HCT116 (cell line): ENCODE data around the gene TMEM109. TPM values are rescaled to one million over a fixed set of nuclear protein-coding genes. Genes with fewer than 3 reads are reported as not detected.

ENCODE experiments used
- ATAC-seq: fragments of 200-7000 bp; cut with Tn5 transposase; 2 replicates; pipeline ENCODE4 v1.9.1; 2020; ENCODE audit warnings: mild to moderate bottlenecking, moderate library complexity
- BruUV-seq: library from RNA; stranded (reverse); fragments of 400-500 nt; replicated peaks from 2 replicates; lab custom pipeline; 2021; lab: Mats Ljungman, UMichigan
- CTCF ChIA-PET: fragments of 300-600 bp; sonication (Branson Sonifier 250); formaldehyde crosslinking; loops from one replicate; lab custom pipeline; 2021; ENCODE audit warnings: antibody characterized with exemption; lab: Charles Lee
- POLR2A ChIA-PET: fragments of 300-600, 350-600 bp; sonication (Branson Sonifier 250); formaldehyde crosslinking; loops from one replicate; lab custom pipeline; 2021; ENCODE audit warnings: antibody characterized with exemption; lab: Charles Lee
- RAD21 ChIA-PET, 2 experiments: fragments of 300-600 bp; sonication (Branson Sonifier 250); formaldehyde crosslinking; loops; one replicate each; lab custom pipeline; 2023; ENCODE audit warnings: low total read pairs in 2 of 2; ENCODE audit not compliant: uncharacterized antibody in 2 of 2, unreplicated experiment in 2 of 2, low non-redundant PET in 1 of 2; lab: Charles Lee
- DNase-seq: peaks from one replicate; pipeline ENCODE4 v3.0.0-alpha.2; 2010; ENCODE audit warnings: low read depth, low spot score
- H2AFZ ChIP-seq: fragments of 200-600 bp; shearing (Covaris generic), sonication (generic); 2 replicates; pipeline ENCODE4 v1.6.1; 2017; ENCODE audit warnings: low read depth, mixed run types, mixed read lengths, antibody characterized with exemption, low read length; ENCODE audit not compliant: poor library complexity, severe bottlenecking
- H3K27ac ChIP-seq: 2 replicates; pipeline ENCODE4 v1.5.1; 2012; ENCODE audit warnings: low read depth, low read length
- H3K27me3 ChIP-seq: fragments of 200-600 bp; sonication (generic); 2 replicates; pipeline ENCODE4 v1.6.1; 2016; ENCODE audit warnings: mixed run types, low read length, mixed read lengths; ENCODE audit not compliant: insufficient read depth
- H3K36me3 ChIP-seq, 2 experiments: fragments of 200-500 bp in 1 of 2; fragments of 200-600 bp in 1 of 2; sonication (Bioruptor generic) in 1 of 2; sonication (generic) in 1 of 2; 2 replicates each; pipeline versions ENCODE4 v1.5.1 to v1.6.1; 2014 to 2016; ENCODE audit warnings: low read length in 2 of 2, inconsistent platforms in 1 of 2, mixed read lengths in 1 of 2, mixed run types in 1 of 2; ENCODE audit not compliant: insufficient read depth in 2 of 2, control insufficient read depth in 1 of 2
- H3K4me1 ChIP-seq, 2 experiments: fragments of 200-600 bp in 1 of 2; sonication (generic) in 1 of 2; 2 replicates each; pipeline versions ENCODE4 v1.5.1 to v1.6.1; 2012 to 2017; ENCODE audit warnings: low read length in 2 of 2, inconsistent platforms in 1 of 2, mild to moderate bottlenecking in 1 of 2, mixed read lengths in 1 of 2, mixed run types in 1 of 2, moderate library complexity in 1 of 2; ENCODE audit not compliant: insufficient read depth in 2 of 2, control insufficient read depth in 1 of 2
- H3K4me2 ChIP-seq: fragments of 200-600 bp; sonication (generic); 2 replicates; pipeline ENCODE4 v1.6.1; 2017; ENCODE audit warnings: mixed run types, low read length, mixed read lengths
- H3K4me3 ChIP-seq, 2 experiments: fragments of 200-600 bp in 1 of 2; sonication (generic) in 1 of 2; replicated peaks in 1 of 2; 2 replicates each; pipeline ENCODE4 v1.5.1; 2011 to 2016; ENCODE audit warnings: low read length in 2 of 2, control low read depth in 1 of 2, low read depth in 1 of 2, mild to moderate bottlenecking in 1 of 2, mixed read lengths in 1 of 2, mixed run types in 1 of 2
- H3K79me2 ChIP-seq: fragments of 200-600 bp; sonication (generic); 2 replicates; pipeline ENCODE4 v1.6.1; 2017; ENCODE audit warnings: mild to moderate bottlenecking, mixed run types, low read length, moderate library complexity, mixed read lengths; ENCODE audit not compliant: insufficient read depth
- H3K9ac ChIP-seq: fragments of 200-600 bp; sonication (generic); 2 replicates; pipeline ENCODE4 v1.6.1; 2016; ENCODE audit warnings: low read length, mixed read lengths
- H3K9me2 ChIP-seq: fragments of 200-600 bp; sonication (generic), shearing (Covaris generic); 2 replicates; pipeline ENCODE4 v1.6.1; 2017; ENCODE audit warnings: mixed run types, mild to moderate bottlenecking, moderate library complexity; ENCODE audit not compliant: insufficient read depth
- H3K9me3 ChIP-seq, 2 experiments: fragments of 200-500 bp in 1 of 2; fragments of 200-600 bp in 1 of 2; sonication (Bioruptor generic) in 1 of 2; sonication (generic) in 1 of 2; 2 replicates each; pipeline ENCODE4 v1.6.1; 2014 to 2017; ENCODE audit warnings: low read length in 2 of 2, mixed read lengths in 2 of 2, inconsistent platforms in 1 of 2, low read depth in 1 of 2, mild to moderate bottlenecking in 1 of 2, mixed run types in 1 of 2, moderate library complexity in 1 of 2; ENCODE audit not compliant: control insufficient read depth in 1 of 2, insufficient read depth in 1 of 2
- H4K20me1 ChIP-seq: fragments of 200-600 bp; sonication (generic), shearing (Covaris generic); 2 replicates; pipeline ENCODE4 v1.6.1; 2017; ENCODE audit warnings: mixed run types, mild to moderate bottlenecking, moderate library complexity; ENCODE audit not compliant: insufficient read depth
- CEBPB ChIP-seq: IDR thresholded peaks from 2 replicates; pipeline ENCODE4 v1.6.1; 2012; ENCODE audit warnings: low read depth
- EGR1 ChIP-seq: IDR thresholded peaks from 2 replicates; pipeline ENCODE4 v1.6.1; 2012; ENCODE audit warnings: low read depth
- ELF1 ChIP-seq: IDR thresholded peaks from 2 replicates; pipeline ENCODE4 v1.6.1; 2012; ENCODE audit warnings: low read depth, borderline replicate concordance
- FOSL1 ChIP-seq: IDR thresholded peaks from 2 replicates; pipeline ENCODE4 v1.6.1; 2012; ENCODE audit warnings: low read depth
- POLR2A ChIP-seq: IDR thresholded peaks from 2 replicates; pipeline ENCODE4 v1.7.0; 2011; ENCODE audit warnings: borderline replicate concordance; ENCODE audit not compliant: insufficient read depth, insufficient read length; ENCODE audit errors: extremely low read depth
- RAD21 ChIP-seq: IDR thresholded peaks from 2 replicates; pipeline ENCODE4 v1.6.1; 2012; ENCODE audit warnings: low read depth, mild to moderate bottlenecking
- SIN3A ChIP-seq: IDR thresholded peaks from 2 replicates; pipeline ENCODE4 v1.6.1; 2012; ENCODE audit warnings: low read depth
- SP1 ChIP-seq: IDR thresholded peaks from 2 replicates; pipeline ENCODE4 v1.6.1; 2012; ENCODE audit warnings: low read depth
- YY1 ChIP-seq: IDR thresholded peaks from 2 replicates; pipeline ENCODE4 v1.6.1; 2011; ENCODE audit warnings: low read length, low read depth, moderate library complexity, mild to moderate bottlenecking; ENCODE audit not compliant: insufficient replicate concordance; ENCODE audit errors: extremely low read depth
- ZFX ChIP-seq: fragments of 450-650 bp; IDR thresholded peaks from 2 replicates; pipeline ENCODE4 v1.6.1; 2017
- intact Hi-C: fragments of 100-400 bp; cut with micrococcal nuclease; formaldehyde crosslinking; loops from 2 replicates; pipeline ENCODE4 v1.10.0; 2022
- total RNA-seq: library from RNA; stranded (reverse); gene quantifications from one replicate; pipeline ENCODE4 v1.2.1, GENCODE V29; 2021; ENCODE audit not compliant: unreplicated experiment
- TF ChIP-seq, protein P1 (sequence below): IDR thresholded peaks from 2 replicates; pipeline ENCODE4 v1.6.1; 2012
- TF ChIP-seq, protein P2 (sequence below): IDR thresholded peaks from 2 replicates; pipeline ENCODE4 v1.6.1; 2012; ENCODE audit warnings: low read depth
- TF ChIP-seq, protein P3 (sequence below): IDR thresholded peaks from 2 replicates; pipeline ENCODE4 v1.6.1; 2011; ENCODE audit warnings: mild to moderate bottlenecking, low read length, moderate library complexity; ENCODE audit not compliant: insufficient replicate concordance; ENCODE audit errors: extremely low read depth

TMEM109 gene
- total RNA-seq, 1 experiment from 2014 or later = 44.4 TPM

DNA sequence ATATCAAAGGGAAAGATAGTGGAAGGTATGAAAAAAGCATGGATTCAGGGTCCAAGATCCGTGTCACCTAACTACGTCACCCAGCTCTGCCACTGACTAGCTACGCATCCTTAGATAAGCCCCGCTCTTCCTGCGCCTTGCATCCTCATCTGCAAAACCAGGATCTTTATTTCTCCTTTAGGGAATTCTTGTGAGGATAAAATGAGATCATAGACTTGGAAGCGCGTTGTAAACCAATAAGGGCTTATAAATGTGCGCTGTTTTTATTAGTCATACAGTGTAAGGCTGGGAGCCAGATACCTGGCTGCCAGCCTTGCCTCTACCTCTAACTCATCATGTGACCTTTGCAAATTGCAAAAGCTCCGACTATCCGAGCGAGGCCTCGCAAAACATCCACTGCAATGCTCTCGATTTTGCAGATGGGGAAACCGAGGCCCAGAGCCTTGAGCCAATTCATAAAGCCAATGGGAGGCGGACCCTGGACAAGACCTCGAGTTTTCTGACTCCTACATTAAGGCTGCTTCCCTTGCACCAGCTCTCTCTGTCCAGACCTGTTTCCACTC lies 8.3 kb upstream of the TMEM109 start:
- no TSS peak for BruUV-seq
- RAD21 ChIA-PET = no interaction called here
- Histone ChIP-seq H3K27me3 (no peaks in the 10 kb centered on the region), H3K27ac (peak overlapping the region; percentile 90)
- TF ChIP-seq FOSL1 (no peak; the same call in 1 of the 2 replicates), EGR1 (no peak), YY1 (no peak), ELF1 (no peak), POLR2A (no peak), CEBPB (no peak), ZFX (no peak), RAD21 (no peak), SIN3A (no peak), SP1 (no peak)
- TF ChIP-seq, protein P1, sequence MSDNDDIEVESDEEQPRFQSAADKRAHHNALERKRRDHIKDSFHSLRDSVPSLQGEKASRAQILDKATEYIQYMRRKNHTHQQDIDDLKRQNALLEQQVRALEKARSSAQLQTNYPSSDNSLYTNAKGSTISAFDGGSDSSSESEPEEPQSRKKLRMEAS = no peak
- TF ChIP-seq, protein P2, sequence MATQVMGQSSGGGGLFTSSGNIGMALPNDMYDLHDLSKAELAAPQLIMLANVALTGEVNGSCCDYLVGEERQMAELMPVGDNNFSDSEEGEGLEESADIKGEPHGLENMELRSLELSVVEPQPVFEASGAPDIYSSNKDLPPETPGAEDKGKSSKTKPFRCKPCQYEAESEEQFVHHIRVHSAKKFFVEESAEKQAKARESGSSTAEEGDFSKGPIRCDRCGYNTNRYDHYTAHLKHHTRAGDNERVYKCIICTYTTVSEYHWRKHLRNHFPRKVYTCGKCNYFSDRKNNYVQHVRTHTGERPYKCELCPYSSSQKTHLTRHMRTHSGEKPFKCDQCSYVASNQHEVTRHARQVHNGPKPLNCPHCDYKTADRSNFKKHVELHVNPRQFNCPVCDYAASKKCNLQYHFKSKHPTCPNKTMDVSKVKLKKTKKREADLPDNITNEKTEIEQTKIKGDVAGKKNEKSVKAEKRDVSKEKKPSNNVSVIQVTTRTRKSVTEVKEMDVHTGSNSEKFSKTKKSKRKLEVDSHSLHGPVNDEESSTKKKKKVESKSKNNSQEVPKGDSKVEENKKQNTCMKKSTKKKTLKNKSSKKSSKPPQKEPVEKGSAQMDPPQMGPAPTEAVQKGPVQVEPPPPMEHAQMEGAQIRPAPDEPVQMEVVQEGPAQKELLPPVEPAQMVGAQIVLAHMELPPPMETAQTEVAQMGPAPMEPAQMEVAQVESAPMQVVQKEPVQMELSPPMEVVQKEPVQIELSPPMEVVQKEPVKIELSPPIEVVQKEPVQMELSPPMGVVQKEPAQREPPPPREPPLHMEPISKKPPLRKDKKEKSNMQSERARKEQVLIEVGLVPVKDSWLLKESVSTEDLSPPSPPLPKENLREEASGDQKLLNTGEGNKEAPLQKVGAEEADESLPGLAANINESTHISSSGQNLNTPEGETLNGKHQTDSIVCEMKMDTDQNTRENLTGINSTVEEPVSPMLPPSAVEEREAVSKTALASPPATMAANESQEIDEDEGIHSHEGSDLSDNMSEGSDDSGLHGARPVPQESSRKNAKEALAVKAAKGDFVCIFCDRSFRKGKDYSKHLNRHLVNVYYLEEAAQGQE = no peak
- TF ChIP-seq, protein P3, sequence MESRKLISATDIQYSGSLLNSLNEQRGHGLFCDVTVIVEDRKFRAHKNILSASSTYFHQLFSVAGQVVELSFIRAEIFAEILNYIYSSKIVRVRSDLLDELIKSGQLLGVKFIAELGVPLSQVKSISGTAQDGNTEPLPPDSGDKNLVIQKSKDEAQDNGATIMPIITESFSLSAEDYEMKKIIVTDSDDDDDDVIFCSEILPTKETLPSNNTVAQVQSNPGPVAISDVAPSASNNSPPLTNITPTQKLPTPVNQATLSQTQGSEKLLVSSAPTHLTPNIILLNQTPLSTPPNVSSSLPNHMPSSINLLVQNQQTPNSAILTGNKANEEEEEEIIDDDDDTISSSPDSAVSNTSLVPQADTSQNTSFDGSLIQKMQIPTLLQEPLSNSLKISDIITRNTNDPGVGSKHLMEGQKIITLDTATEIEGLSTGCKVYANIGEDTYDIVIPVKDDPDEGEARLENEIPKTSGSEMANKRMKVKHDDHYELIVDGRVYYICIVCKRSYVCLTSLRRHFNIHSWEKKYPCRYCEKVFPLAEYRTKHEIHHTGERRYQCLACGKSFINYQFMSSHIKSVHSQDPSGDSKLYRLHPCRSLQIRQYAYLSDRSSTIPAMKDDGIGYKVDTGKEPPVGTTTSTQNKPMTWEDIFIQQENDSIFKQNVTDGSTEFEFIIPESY = no peak
- TF ChIP-seq, all 23 proteins: peak for 0
- CTCF ChIA-PET = interaction anchor here (2.3 kb wide), 1 partner anchor 9 kb away, joined by 8 read pairs; no protein-coding TSS in a partner anchor
- Histone ChIP-seq H3K9me3 (no peaks in the 10 kb centered on the region), H3K4me1 (peaks cover 10 to 19% of the 10 kb centered on the region in 2 experiments), H3K9ac (peak overlapping the region; percentile 98), H3K4me3 (peak overlapping the region; percentile 84 to 92), H4K20me1 (no peaks in the 10 kb centered on the region; the same call in 1 of the 2 replicates), H3K9me2 (no peaks in the 10 kb centered on the region), H3K36me3 (peaks cover 17 to 27% of the 10 kb centered on the region in 2 experiments; a peak in 3 of 4 replicates), H3K79me2 (peaks cover 50% of the 10 kb centered on the region), H2AFZ (no peak overlapping the region), H3K4me2 (peak overlapping the region; percentile 87)
- ATAC-seq = no peak; the same call in 1 of the 2 replicates
- POLR2A ChIA-PET = interaction anchor here (0.7 to 1.3 kb wide), 2 partner anchors 10 to 18 kb away, joined by 4 read pairs; no protein-coding TSS in a partner anchor
- DNase-seq = no peak
- intact Hi-C loops = no loop called here
